G401 (cell line): Measurements from ENCODE around the gene MACC1. TPM values are rescaled to one million over a fixed set of nuclear protein-coding genes. Genes with fewer than 3 reads are reported as not detected.

Experiments used
- DNase-seq: peaks from one replicate; pipeline ENCODE4 v3.0.0-alpha.2; 2015; ENCODE audit warnings: low spot score
- in situ Hi-C: cut with HindIII; loops from 2 replicates; pipeline ENCODE4 v1.10.0; 2016; ENCODE audit warnings: low sequenced_read_pairs, mixed read lengths
- total RNA-seq: library from RNA; depleted of rRNA; stranded (reverse); fragments of >200 nt; shearing (Covaris generic); gene quantifications from 2 replicates; pipeline ENCODE4 v1.2.3, GENCODE V29; 2014; rRNA removed

Gene MACC1
- total RNA-seq, 1 experiment from 2014 or later: not detected

GRCh38 chr7:20111821-20112542, 105.2 kb downstream of the MACC1 start:
- DNase-seq: no peak
- in situ Hi-C loops: no loop called here

GRCh38 chr7:20107582-20107981, 109.6 kb downstream of the MACC1 start:
- in situ Hi-C loops: no loop called here
- no peak for DNase-seq

GRCh38 chr7:20104696-20105095, 112.5 kb downstream of the MACC1 start:
- no peak for DNase-seq
- in situ Hi-C loops: no loop called here

- in situ Hi-C loops: no loop called here
- DNase-seq: no peak
Measured at GRCh38 chr7:20102982-20103381, 114.2 kb downstream of the MACC1 start.

GRCh38 chr7:20095862-20096261, 121.3 kb downstream of the MACC1 start:
- in situ Hi-C loops: no loop called here
- no peak for DNase-seq

- no peak for DNase-seq
- in situ Hi-C loops: no loop called here
Measured at GRCh38 chr7:20095436-20095835, 121.7 kb downstream of the MACC1 start.

- in situ Hi-C loops: no loop called here
- DNase-seq: no peak
Measured at GRCh38 chr7:20089431-20089830, 127.8 kb downstream of the MACC1 start.

GRCh38 chr7:20085086-20085485, 132.1 kb downstream of the MACC1 start:
- in situ Hi-C loops: no loop called here

More at GRCh38 chr7:20085086-20085485, 132.1 kb downstream of the MACC1 start:
- no peak for DNase-seq

Other genes with a start within 250 kb of the MACC1 start
- not detected in 2 replicates for gene ITGB8, start 113.5 kb upstream of the MACC1 start, total RNA-seq